HUES64 (cell line): ENCODE data around the gene NR4A1.

Experiments
- H3K27ac ChIP-seq: 2 replicates; pipeline ENCODE4 v1.7.0; 2013; ENCODE audit warnings: low read depth, low read length, inconsistent platforms
- H3K27me3 ChIP-seq: 2 replicates; pipeline ENCODE4 v1.6.1; 2013; ENCODE audit warnings: mild to moderate bottlenecking, low read length; ENCODE audit not compliant: insufficient read depth
- H3K36me3 ChIP-seq: 2 replicates; pipeline ENCODE4 v1.6.1; 2013; ENCODE audit warnings: mild to moderate bottlenecking, low read length; ENCODE audit not compliant: insufficient read depth
- H3K4me1 ChIP-seq: 2 replicates; pipeline ENCODE4 v1.6.1; 2013; ENCODE audit warnings: mild to moderate bottlenecking, low read length, moderate library complexity; ENCODE audit not compliant: insufficient read depth
- H3K4me3 ChIP-seq: 2 replicates; pipeline ENCODE4 v1.5.1; 2013; ENCODE audit warnings: mild to moderate bottlenecking, low read length, moderate library complexity
- H3K9ac ChIP-seq: 2 replicates; pipeline ENCODE4 v1.6.1; 2013; ENCODE audit warnings: mild to moderate bottlenecking, low read depth, low read length
- H3K9me3 ChIP-seq: 2 replicates; pipeline ENCODE4 v1.6.1; 2013; ENCODE audit warnings: low read depth, low read length; ENCODE audit not compliant: insufficient read depth
- WGBS: fragments of 150-250, 120-280 bp; methylation state at CpG from one replicate; pipeline ENCODE4 v1.1.7; 2013; ENCODE audit warnings: missing lambda C conversion rate; 5-methylcytosine and 5-hydroxymethylcytosine counted together

The NR4A1 gene

DNA sequence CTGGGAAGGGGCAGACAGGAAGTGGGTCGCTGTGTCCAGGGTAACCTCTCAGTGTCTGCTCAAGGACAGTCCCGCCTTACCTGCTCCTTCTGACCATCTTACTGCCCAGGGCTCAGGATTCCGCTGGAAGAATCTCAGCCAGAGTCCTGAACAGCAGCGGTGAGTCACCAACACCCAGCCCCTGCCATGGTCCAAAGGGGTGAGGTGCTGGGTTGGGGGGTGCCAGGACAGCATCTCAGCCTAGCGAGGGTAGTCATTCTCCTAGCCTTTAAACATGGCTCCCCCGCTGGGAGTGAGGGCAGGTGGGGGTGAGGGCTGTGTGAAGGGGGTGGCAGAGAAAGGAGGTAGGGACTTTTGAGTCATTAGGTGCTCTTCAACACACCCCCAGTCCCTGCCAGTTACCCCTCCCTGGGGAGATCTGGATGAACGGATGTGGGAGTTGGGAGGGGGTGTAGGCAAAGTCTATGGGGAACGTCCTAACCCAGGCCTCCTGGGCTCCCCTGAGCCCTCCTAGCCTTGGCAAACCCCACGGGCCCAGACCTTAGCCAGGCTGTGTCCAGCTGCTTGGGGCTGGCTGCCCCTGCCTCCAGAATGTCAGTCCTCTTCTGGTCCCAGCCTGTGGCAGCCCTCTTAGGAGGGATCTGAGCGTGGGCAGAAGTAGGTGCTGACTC lies 42.0 kb upstream of the NR4A1 start:
- Histone ChIP-seq H3K36me3 (peaks cover 3% of the 10 kb centered on the region; the same call in 1 of the 2 replicates), H3K4me1 (peaks cover 20% of the 10 kb centered on the region), H3K27me3 (peaks cover 57% of the 10 kb centered on the region), H3K9me3 (no peaks in the 10 kb centered on the region), H3K27ac (no peak overlapping the region), H3K4me3 (no peak overlapping the region), H3K9ac (0 out of 2 replicates have a peak overlapping the region, but pooled peaks have one; percentile 62)
- 80% methylated on average over 9 of the region's 10 CpGs for WGBS

DNA sequence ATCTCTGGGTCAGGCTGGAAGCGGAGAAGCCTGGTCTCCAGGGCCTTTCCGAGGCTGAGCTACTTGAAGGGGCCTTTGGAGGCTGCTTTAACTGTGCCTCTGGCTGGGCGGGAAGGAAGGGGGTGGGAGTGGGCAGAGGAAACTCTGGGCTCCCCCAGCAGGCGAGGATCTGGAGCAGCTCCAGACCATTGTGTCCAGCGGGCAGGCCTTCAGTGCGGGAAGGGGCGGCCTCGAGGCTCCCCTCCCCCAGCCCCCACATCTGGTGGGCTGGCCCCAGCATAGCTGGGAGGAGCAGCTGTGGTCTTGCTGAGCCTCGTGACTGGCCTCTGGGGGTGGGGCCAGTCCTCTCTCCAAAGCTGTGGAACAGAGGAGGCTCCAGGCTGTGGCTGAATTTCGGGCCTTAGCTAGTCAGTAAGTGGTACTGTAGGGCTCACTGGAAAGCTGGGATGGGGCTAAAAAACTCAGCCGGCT lies 41.1 kb upstream of the NR4A1 start:
- H3K4me1 ChIP-seq = peaks cover 20% of the 10 kb centered on the region
- H3K27ac ChIP-seq = peak overlapping the region; percentile 63; the same call in 1 of the 2 replicates
- H3K9me3 ChIP-seq = no peaks in the 10 kb centered on the region
- WGBS = 11% methylated on average over 11 of the region's 11 CpGs
- peak overlapping the region; percentile 62 for H3K9ac ChIP-seq
- peak overlapping the region; percentile 12; the same call in 1 of the 2 replicates for H3K4me3 ChIP-seq
- H3K27me3 ChIP-seq = peaks cover 57% of the 10 kb centered on the region
- H3K36me3 ChIP-seq = peaks cover 3% of the 10 kb centered on the region; the same call in 1 of the 2 replicates

DNA sequence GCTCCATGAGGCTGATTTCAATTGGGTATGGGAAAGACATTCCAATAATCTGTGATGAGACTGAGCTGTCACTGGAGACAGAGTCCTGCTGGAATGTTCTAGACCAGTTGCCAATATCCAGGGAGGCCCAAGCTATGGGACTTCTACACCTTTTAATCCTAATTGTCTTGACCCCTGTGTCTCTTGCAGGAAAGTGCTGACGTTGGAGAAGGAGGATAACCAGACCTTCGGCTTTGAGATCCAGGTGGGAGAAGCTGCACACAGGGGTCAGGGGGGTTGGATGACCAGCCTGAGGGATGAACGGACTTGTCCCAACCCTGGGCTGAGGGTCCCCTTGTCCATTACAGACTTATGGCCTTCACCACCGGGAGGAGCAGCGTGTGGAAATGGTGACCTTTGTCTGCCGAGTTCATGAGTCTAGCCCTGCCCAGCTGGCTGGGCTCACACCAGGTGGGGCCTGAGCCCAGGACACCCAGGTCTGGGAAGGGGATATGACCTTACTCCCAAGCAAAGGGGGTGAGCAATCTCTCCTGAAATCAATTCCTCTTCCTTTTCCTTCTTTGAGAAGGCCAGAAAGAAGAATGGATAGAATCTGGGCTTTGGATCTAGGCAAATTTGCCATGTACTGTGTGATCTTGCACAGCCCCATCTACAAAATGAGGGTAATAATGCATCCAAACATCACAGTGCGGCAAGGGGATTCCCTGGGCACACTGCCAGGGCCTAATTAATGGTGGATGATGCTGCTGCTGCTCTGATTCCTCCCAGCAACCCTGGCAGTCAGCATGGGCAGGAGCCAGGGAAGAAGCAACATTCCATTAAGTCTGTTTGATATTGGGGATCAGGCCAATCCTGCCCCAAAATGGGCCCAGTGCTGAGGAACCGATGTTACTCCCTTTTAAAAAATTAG lies 40.3 kb upstream of the NR4A1 start:
- Histone ChIP-seq H3K9ac (peak overlapping the region; percentile 22; the same call in 1 of the 2 replicates), H3K27me3 (peaks cover 57% of the 10 kb centered on the region), H3K36me3 (peaks cover 3% of the 10 kb centered on the region; the same call in 1 of the 2 replicates), H3K27ac (peak overlapping the region; percentile 63; the same call in 1 of the 2 replicates), H3K9me3 (no peaks in the 10 kb centered on the region), H3K4me1 (peaks cover 17% of the 10 kb centered on the region), H3K4me3 (peak overlapping the region; percentile 12; the same call in 1 of the 2 replicates)
- 83% methylated on average over 8 of the region's 8 CpGs for WGBS

DNA sequence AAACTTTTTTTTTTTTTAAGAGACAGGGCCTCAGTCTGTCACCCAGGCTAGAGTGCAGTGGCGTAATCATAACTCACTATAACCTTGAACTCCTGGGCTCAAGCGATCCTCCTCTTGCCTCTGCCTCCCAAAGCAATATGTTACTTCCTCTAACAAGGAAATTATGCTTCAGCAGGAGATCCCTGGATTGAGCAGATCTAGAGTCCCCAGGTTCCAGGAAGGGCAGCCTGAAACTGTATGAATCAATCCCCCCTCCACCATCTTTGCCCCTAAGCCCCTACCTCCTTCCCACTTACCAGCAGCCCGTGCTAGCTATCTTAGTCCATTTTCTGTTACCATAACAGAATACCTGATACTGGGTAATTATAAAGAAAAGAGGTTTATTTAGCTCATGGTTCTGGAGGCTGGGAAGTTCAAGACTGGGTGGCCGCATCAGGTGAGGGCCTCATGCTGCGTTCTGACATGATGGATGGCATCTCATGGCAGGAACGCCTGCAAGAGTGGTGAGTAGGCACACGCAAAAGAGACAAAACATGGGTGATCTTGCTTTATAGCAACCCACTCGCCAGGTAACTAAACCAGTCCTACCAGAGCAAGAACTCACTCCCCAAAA lies 39.5 kb upstream of the NR4A1 start:
- Histone ChIP-seq H3K4me3 (no peak overlapping the region), H3K27me3 (peaks cover 56% of the 10 kb centered on the region), H3K9ac (no peak overlapping the region)

DNA sequence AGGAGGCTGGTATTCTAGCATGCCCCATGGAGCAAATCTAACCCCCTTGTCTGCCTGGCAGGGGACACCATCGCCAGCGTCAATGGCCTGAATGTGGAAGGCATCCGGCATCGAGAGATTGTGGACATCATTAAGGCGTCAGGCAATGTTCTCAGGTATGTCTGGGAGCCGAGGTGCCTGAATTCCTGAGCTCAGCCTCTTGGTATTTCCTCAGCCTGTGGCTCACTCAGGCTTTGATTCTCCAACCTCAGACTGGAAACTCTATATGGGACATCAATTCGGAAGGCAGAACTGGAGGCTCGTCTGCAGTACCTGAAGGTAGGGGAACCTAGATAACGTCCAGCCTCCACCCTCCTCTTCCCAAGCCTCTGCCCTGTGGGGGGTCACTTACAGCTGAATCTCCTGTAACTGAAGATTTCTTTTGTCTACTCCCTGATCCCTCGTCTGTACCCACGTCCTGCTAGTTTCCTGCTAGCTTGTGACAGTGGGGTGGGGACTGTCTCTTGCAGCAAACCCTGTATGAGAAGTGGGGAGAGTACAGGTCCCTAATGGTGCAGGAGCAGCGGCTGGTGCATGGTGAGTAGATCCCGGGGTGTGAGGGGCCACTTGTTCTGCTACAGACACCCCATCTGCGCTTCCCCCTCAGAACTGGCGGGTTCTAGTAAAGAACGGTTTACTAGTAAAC lies 37.5 kb upstream of the NR4A1 start:
- H3K4me1 ChIP-seq = peaks cover 17% of the 10 kb centered on the region
- H3K4me3 ChIP-seq = no peak overlapping the region
- peaks cover 44% of the 10 kb centered on the region for H3K27me3 ChIP-seq
- no peaks in the 10 kb centered on the region for H3K9me3 ChIP-seq
- H3K36me3 ChIP-seq = peaks cover 3% of the 10 kb centered on the region; the same call in 1 of the 2 replicates
- no peak overlapping the region for H3K27ac ChIP-seq
- H3K9ac ChIP-seq = no peak overlapping the region
- WGBS = 78% methylated on average over 16 of the region's 16 CpGs

More for the DNA sequence above, 39.5 kb upstream of the NR4A1 start:
- H3K4me1 ChIP-seq = peaks cover 17% of the 10 kb centered on the region
- no peaks in the 10 kb centered on the region for H3K9me3 ChIP-seq
- 93% methylated on average over 8 of the region's 8 CpGs for WGBS
- peaks cover 3% of the 10 kb centered on the region; the same call in 1 of the 2 replicates for H3K36me3 ChIP-seq
- H3K27ac ChIP-seq = no peak overlapping the region

DNA sequence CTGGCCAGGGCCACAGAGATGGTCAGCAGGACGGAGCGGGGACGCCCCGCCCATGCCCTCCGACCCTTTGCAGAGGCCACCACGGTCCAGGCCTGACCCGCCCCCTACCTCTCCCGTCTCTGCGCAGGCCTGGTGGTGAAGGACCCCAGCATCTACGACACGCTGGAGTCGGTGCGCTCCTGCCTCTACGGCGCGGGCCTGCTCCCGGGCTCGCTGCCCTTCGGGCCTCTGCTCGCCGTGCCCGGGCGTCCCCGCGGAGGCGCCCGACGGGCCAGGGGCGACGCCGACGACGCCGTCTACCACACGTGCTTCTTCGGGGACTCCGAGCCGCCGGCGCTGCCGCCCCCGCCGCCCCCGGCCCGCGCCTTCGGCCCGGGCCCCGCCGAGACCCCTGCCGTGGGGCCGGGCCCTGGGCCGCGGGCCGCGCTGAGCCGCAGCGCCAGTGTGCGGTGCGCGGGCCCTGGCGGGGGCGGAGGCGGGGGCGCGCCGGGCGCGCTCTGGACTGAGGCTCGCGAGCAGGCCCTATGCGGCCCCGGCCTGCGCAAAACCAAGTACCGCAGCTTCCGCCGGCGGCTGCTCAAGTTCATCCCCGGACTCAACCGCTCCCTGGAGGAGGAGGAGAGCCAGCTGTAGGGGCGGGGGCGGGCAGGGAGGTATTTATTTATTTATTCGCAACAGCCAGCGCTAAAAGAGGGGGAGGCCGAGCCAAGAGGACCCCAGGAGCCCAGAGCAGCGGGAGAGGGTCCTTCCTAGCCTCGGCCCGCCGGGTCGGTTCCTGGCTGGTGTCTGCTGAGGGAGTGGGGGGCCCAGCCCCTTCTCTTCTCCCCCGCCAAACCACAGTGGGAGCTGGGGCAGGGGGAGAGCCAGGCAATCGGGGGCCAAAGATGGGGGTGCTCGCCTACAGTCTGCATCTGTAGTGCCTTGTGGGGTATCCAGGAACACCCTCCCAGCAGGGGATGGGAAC lies 36.4 kb upstream of the NR4A1 start:
- H3K27me3 ChIP-seq = peaks cover 42% of the 10 kb centered on the region
- 13% methylated on average over 93 of the region's 93 CpGs for WGBS
- no peak overlapping the region for H3K27ac ChIP-seq
- no peaks in the 10 kb centered on the region for H3K9me3 ChIP-seq
- peaks cover 3% of the 10 kb centered on the region; the same call in 1 of the 2 replicates for H3K36me3 ChIP-seq
- H3K9ac ChIP-seq = peak overlapping the region; percentile 56; the same call in 1 of the 2 replicates
- peak overlapping the region; percentile 44 for H3K4me3 ChIP-seq
- H3K4me1 ChIP-seq = peaks cover 11% of the 10 kb centered on the region

DNA sequence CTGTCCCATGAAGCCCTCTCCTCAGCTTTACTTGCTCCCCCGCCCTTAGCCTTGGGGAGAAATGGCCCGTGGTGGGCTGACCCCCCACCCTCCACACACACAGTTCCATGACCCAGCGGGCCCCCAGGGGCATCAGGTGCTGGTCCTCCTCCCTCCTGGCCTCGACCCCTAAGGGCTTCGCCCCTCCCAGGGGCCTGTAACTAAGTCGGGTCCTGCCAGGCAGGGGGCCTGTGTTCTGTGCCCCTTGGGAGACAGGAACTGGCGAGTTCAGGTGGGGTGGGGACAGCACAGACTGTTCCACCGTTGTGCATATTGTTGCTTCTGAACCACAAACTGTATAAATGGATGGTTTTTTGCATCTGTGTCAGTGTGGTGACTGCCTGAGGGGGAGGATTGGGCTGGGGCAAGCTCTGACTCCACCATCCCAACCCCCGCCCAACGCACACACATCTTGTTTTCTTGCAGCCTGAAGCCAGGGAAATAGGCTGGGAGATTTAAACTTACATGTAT lies 35.7 kb upstream of the NR4A1 start:
- Histone ChIP-seq H3K4me1 (peaks cover 9% of the 10 kb centered on the region), H3K9me3 (no peaks in the 10 kb centered on the region), H3K4me3 (no peak overlapping the region; the same call in 1 of the 2 replicates), H3K27me3 (peaks cover 42% of the 10 kb centered on the region), H3K36me3 (peaks cover 3% of the 10 kb centered on the region; the same call in 1 of the 2 replicates), H3K9ac (no peak overlapping the region), H3K27ac (no peak overlapping the region)
- WGBS = 78% methylated on average over 10 of the region's 10 CpGs

DNA sequence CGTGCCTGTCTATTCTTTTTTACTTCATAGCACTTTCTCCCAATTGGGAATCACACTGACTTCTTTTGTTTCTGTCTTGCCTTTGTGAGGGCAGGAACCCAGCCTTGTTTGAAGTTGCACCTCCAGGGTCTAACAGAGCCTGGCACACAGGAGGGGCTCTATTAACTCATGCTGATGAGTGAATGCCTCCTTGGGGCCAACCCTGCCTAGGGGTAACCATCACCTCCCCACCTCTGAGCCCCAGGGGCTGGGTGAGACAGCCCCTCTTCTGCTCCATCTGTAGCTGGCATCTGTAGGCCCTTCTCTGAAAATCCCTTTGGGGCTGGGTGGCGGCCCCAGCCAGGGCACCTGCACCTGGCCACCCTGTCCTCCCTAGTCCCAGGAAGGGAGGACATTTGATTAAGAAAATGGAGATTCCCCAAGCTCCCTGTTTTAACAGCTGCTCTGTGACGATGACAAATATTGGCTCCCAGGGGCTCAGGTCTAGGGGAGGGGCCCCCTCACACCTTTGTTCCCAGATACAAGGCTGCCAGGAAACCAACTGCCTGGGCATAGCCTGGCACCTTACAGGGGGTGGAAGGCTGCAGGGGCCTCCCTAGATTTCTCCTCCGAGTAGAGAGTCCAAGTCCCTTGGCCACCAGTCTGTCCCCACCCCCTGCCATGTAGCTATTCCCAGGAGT lies 32.7 kb upstream of the NR4A1 start:
- 75% methylated on average over 4 of the region's 4 CpGs for WGBS
- H3K27ac ChIP-seq = no peak overlapping the region
- no peaks in the 10 kb centered on the region for H3K9me3 ChIP-seq
- peaks cover 65% of the 10 kb centered on the region for H3K27me3 ChIP-seq
- H3K9ac ChIP-seq = no peak overlapping the region
- no peak overlapping the region for H3K4me3 ChIP-seq
- H3K36me3 ChIP-seq = no peaks in the 10 kb centered on the region
- peaks cover 4% of the 10 kb centered on the region; the same call in 1 of the 2 replicates for H3K4me1 ChIP-seq

DNA sequence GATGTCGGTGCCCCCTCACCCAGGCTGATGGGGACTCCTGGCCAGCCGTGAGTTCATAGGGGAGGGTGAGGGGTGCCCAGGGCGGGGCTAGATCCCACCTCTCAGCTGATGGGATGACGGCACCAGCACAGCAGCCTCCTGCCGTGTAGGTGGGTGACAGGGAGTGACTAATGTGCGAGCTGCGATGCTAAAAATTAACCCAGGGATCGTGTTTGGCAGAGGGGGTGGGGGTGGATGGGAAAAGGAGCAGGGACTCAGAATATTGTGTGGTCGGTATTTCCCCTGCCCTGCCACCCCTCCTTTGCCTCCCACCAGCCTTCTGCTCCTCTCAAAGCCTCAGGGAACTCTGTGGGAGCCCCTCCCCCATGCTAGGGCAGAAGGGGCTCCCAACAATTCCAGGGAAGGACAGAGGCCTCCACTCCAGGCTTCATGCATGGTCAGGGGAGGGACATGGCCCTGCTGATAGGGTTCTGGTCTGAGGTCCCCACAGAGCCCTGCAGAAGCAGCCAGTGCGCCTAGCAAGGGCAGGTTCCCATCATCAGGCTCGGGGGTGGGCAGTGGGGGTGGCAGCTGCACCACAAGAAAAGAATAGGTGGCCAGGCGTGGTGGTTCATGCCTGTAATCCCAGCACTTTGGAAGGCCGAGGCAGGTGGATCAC lies 32.0 kb upstream of the NR4A1 start:
- WGBS = 79% methylated on average over 13 of the region's 13 CpGs

More for the DNA sequence above, 32.0 kb upstream of the NR4A1 start:
- Histone ChIP-seq H3K27ac (no peak overlapping the region), H3K9me3 (no peaks in the 10 kb centered on the region), H3K4me1 (peaks cover 4% of the 10 kb centered on the region; the same call in 1 of the 2 replicates), H3K4me3 (no peak overlapping the region), H3K36me3 (no peaks in the 10 kb centered on the region), H3K9ac (no peak overlapping the region), H3K27me3 (peaks cover 64% of the 10 kb centered on the region)
